ENCODE data around the gene FAM53B.
"Not testable (repeated sequence)": the region's sequence is repeated elsewhere in the genome, so short reads cannot be mapped to it uniquely, and the experiment has no call there.

FAM53B gene

GRCh38 chr10:124619802-124620490 is 124.2 kb downstream of the FAM53B start:
- no peaks in the 10 kb centered on the region for H3K9me3 Mint-ChIP-seq
- no peaks in the 10 kb centered on the region for H3K36me3 Mint-ChIP-seq (ENCODE audit: low read depth)
- no peaks in the 10 kb centered on the region for H3K27me3 Mint-ChIP-seq
- H3K4me3 Mint-ChIP-seq: no peak overlapping the region
- peak overlapping the region; percentile 45 for H3K27ac Mint-ChIP-seq
- peaks cover 59% of the 10 kb centered on the region for H3K4me1 Mint-ChIP-seq (ENCODE audit: low read depth)

- Mint-ChIP-seq H3K27ac (no peak overlapping the region), H3K4me3 (no peak overlapping the region), H3K9me3 (no peaks in the 10 kb centered on the region), H3K36me3 (ENCODE audit: low read depth) (no peaks in the 10 kb centered on the region), H3K27me3 (no peaks in the 10 kb centered on the region), H3K4me1 (ENCODE audit: low read depth) (peaks cover 60% of the 10 kb centered on the region)
These were observed 125.0 kb downstream of the FAM53B start for GRCh38 chr10:124619195-124619594.

GRCh38 chr10:124618470-124619073 is 125.6 kb downstream of the FAM53B start:
- H3K27ac Mint-ChIP-seq: no peak overlapping the region
- no peaks in the 10 kb centered on the region for H3K27me3 Mint-ChIP-seq
- H3K9me3 Mint-ChIP-seq: no peaks in the 10 kb centered on the region
- no peak overlapping the region for H3K4me3 Mint-ChIP-seq
- no peaks in the 10 kb centered on the region for H3K36me3 Mint-ChIP-seq (ENCODE audit: low read depth)
- peaks cover 61% of the 10 kb centered on the region for H3K4me1 Mint-ChIP-seq (ENCODE audit: low read depth)

GRCh38 chr10:124616836-124617130 is 127.4 kb downstream of the FAM53B start:
- H3K36me3 Mint-ChIP-seq (ENCODE audit: low read depth): no peaks in the 10 kb centered on the region
- no peaks in the 10 kb centered on the region for H3K27me3 Mint-ChIP-seq
- no peak overlapping the region for H3K4me3 Mint-ChIP-seq
- H3K27ac Mint-ChIP-seq: no peak overlapping the region
- H3K9me3 Mint-ChIP-seq: no peaks in the 10 kb centered on the region
- peaks cover 69% of the 10 kb centered on the region for H3K4me1 Mint-ChIP-seq (ENCODE audit: low read depth)

- Mint-ChIP-seq H3K36me3 (ENCODE audit: low read depth) (no peaks in the 10 kb centered on the region), H3K27ac (no peak overlapping the region), H3K27me3 (no peaks in the 10 kb centered on the region), H3K4me1 (ENCODE audit: low read depth) (peaks cover 74% of the 10 kb centered on the region), H3K4me3 (no peak overlapping the region), H3K9me3 (no peaks in the 10 kb centered on the region)
These were observed 127.9 kb downstream of the FAM53B start for GRCh38 chr10:124616040-124616835.

- no peaks in the 10 kb centered on the region for H3K36me3 Mint-ChIP-seq (ENCODE audit: low read depth)
- peaks cover 78% of the 10 kb centered on the region for H3K4me1 Mint-ChIP-seq (ENCODE audit: low read depth)
- H3K27ac Mint-ChIP-seq: no peak overlapping the region
- no peak overlapping the region for H3K4me3 Mint-ChIP-seq
- H3K9me3 Mint-ChIP-seq: no peaks in the 10 kb centered on the region
- H3K27me3 Mint-ChIP-seq: no peaks in the 10 kb centered on the region
These were observed 128.9 kb downstream of the FAM53B start for GRCh38 chr10:124615259-124615658.

- H3K27me3 Mint-ChIP-seq: no peaks in the 10 kb centered on the region
- no peaks in the 10 kb centered on the region for H3K9me3 Mint-ChIP-seq
- no peaks in the 10 kb centered on the region for H3K36me3 Mint-ChIP-seq (ENCODE audit: low read depth)
- peaks cover 71% of the 10 kb centered on the region for H3K4me1 Mint-ChIP-seq (ENCODE audit: low read depth)
- H3K4me3 Mint-ChIP-seq: peak overlapping the region; percentile 23
- H3K27ac Mint-ChIP-seq: peak overlapping the region; percentile 52
These were observed 130.0 kb downstream of the FAM53B start for GRCh38 chr10:124614003-124614659.

- Mint-ChIP-seq H3K27ac (no peak overlapping the region), H3K9me3 (no peaks in the 10 kb centered on the region), H3K4me1 (ENCODE audit: low read depth) (peaks cover 60% of the 10 kb centered on the region), H3K36me3 (ENCODE audit: low read depth) (no peaks in the 10 kb centered on the region), H3K4me3 (no peak overlapping the region), H3K27me3 (no peaks in the 10 kb centered on the region)
These were observed 131.3 kb downstream of the FAM53B start for GRCh38 chr10:124612611-124613498.

GRCh38 chr10:124611738-124612137 is 132.4 kb downstream of the FAM53B start:
- H3K36me3 Mint-ChIP-seq (ENCODE audit: low read depth): no peaks in the 10 kb centered on the region
- no peaks in the 10 kb centered on the region for H3K27me3 Mint-ChIP-seq
- H3K4me3 Mint-ChIP-seq: no peak overlapping the region
- peaks cover 52% of the 10 kb centered on the region for H3K4me1 Mint-ChIP-seq (ENCODE audit: low read depth)
- H3K27ac Mint-ChIP-seq: peak overlapping the region; percentile 21
- no peaks in the 10 kb centered on the region for H3K9me3 Mint-ChIP-seq

- not testable (repeated sequence) for H3K27ac Mint-ChIP-seq; H3K27me3 Mint-ChIP-seq; H3K9me3 Mint-ChIP-seq; H3K36me3 Mint-ChIP-seq (ENCODE audit: low read depth); H3K4me3 Mint-ChIP-seq
- H3K4me1 Mint-ChIP-seq (ENCODE audit: low read depth): peaks cover 46% of the 10 kb centered on the region
These were observed 133.3 kb downstream of the FAM53B start for GRCh38 chr10:124610851-124611250.

- H3K4me1 Mint-ChIP-seq (ENCODE audit: low read depth): peaks cover 42% of the 10 kb centered on the region
- H3K9me3 Mint-ChIP-seq; H3K36me3 Mint-ChIP-seq (ENCODE audit: low read depth); H3K27ac Mint-ChIP-seq; H3K27me3 Mint-ChIP-seq; H3K4me3 Mint-ChIP-seq: not testable (repeated sequence)
These were observed 134.0 kb downstream of the FAM53B start for GRCh38 chr10:124610186-124610585.

- H3K27ac Mint-ChIP-seq: no peak overlapping the region
- H3K36me3 Mint-ChIP-seq (ENCODE audit: low read depth): no peaks in the 10 kb centered on the region
- H3K9me3 Mint-ChIP-seq: no peaks in the 10 kb centered on the region
- H3K4me1 Mint-ChIP-seq (ENCODE audit: low read depth): peaks cover 39% of the 10 kb centered on the region
- H3K27me3 Mint-ChIP-seq: no peaks in the 10 kb centered on the region
- no peak overlapping the region for H3K4me3 Mint-ChIP-seq
These were observed 134.5 kb downstream of the FAM53B start for GRCh38 chr10:124609698-124610097.

GRCh38 chr10:124608093-124608721 is 136.0 kb downstream of the FAM53B start:
- Mint-ChIP-seq H3K4me1 (ENCODE audit: low read depth) (peaks cover 34% of the 10 kb centered on the region), H3K4me3 (no peak overlapping the region), H3K36me3 (ENCODE audit: low read depth) (no peaks in the 10 kb centered on the region), H3K27me3 (no peaks in the 10 kb centered on the region), H3K27ac (no peak overlapping the region), H3K9me3 (no peaks in the 10 kb centered on the region)

- Mint-ChIP-seq H3K27ac (no peak overlapping the region), H3K9me3 (no peaks in the 10 kb centered on the region), H3K4me1 (ENCODE audit: low read depth) (peaks cover 35% of the 10 kb centered on the region), H3K27me3 (no peaks in the 10 kb centered on the region), H3K36me3 (ENCODE audit: low read depth) (no peaks in the 10 kb centered on the region), H3K4me3 (no peak overlapping the region)
These were observed 136.5 kb downstream of the FAM53B start for GRCh38 chr10:124607693-124608092.

All from stimulated activated naive CD8-positive, alpha-beta T cell treated with anti-CD3 and anti-CD28 coated beads, Interleukin-15, Interleukin-2, amounts not matched to agents 100 ng/mL and 50 ng/mL, for 24 hours (primary cell).